Smooth muscle cell (in vitro differentiated cells): ENCODE results near the gene UBE2I. TPM values are rescaled to one million over a fixed set of nuclear protein-coding genes. Genes with fewer than 3 reads are reported as not detected.

Source experiments
- DNase-seq: peaks from one replicate; lab custom pipeline; 2025; ENCODE audit not compliant: unreplicated experiment; lab: John Stamatoyannopoulos, UW
- H2AFZ ChIP-seq: fragments of 200-600 bp; sonication (generic); 2 replicates; pipeline ENCODE4 v1.6.0; 2016; ENCODE audit warnings: antibody characterized with exemption, low read depth, mild to moderate bottlenecking
- H3F3A ChIP-seq: fragments of 200-600 bp; sonication (generic); 2 replicates; pipeline ENCODE4 v1.6.0; 2017; ENCODE audit warnings: antibody characterized with exemption, low read depth
- H3K27ac ChIP-seq: fragments of 200-600 bp; sonication (generic); 2 replicates; pipeline ENCODE4 v1.5.1; 2016; ENCODE audit warnings: low read depth, mild to moderate bottlenecking
- H3K27me3 ChIP-seq: fragments of 200-600 bp; sonication (generic); 2 replicates; pipeline ENCODE4 v1.6.1; 2016; ENCODE audit warnings: low read depth, mild to moderate bottlenecking
- H3K36me3 ChIP-seq: fragments of 200-600 bp; sonication (generic); 2 replicates; pipeline ENCODE4 v1.5.1; 2016; ENCODE audit warnings: low read depth
- H3K4me1 ChIP-seq: fragments of 200-600 bp; sonication (generic); 2 replicates; pipeline ENCODE4 v1.5.1; 2016; ENCODE audit warnings: low read depth
- H3K4me2 ChIP-seq: fragments of 200-600 bp; sonication (generic); 2 replicates; pipeline ENCODE4 v1.6.0; 2016; ENCODE audit warnings: mild to moderate bottlenecking
- H3K4me3 ChIP-seq: fragments of 200-600 bp; sonication (generic); 2 replicates; pipeline ENCODE4 v1.5.1; 2016; ENCODE audit warnings: mild to moderate bottlenecking
- H3K79me2 ChIP-seq: fragments of 200-600 bp; sonication (generic); 2 replicates; pipeline ENCODE4 v1.6.0; 2016; ENCODE audit warnings: low read depth, mild to moderate bottlenecking
- H3K9ac ChIP-seq: fragments of 200-600 bp; sonication (generic); 2 replicates; pipeline ENCODE4 v1.6.0; 2016; ENCODE audit warnings: low read depth
- H3K9me3 ChIP-seq: fragments of 200-600 bp; sonication (generic); replicated peaks from 2 replicates; pipeline ENCODE4 v1.5.1; 2016; ENCODE audit warnings: low read depth
- H4K20me1 ChIP-seq: fragments of 200-600 bp; sonication (generic); 2 replicates; pipeline ENCODE4 v1.6.0; 2016; ENCODE audit warnings: low read depth
- CTCF ChIP-seq: fragments of 200-600 bp; sonication (generic); IDR thresholded peaks from 2 replicates; pipeline ENCODE4 v1.5.1; 2017; ENCODE audit warnings: borderline replicate concordance, mild to moderate bottlenecking, antibody characterized with exemption; ENCODE audit not compliant: insufficient read depth, poor library complexity, severe bottlenecking
- WGBS: methylation state at CpG from one replicate; pipeline ENCODE4 v1.1.7; 2016; ENCODE audit warnings: low lambda C conversion rate; 5-methylcytosine and 5-hydroxymethylcytosine counted together
- polyA plus RNA-seq: library from polyadenylated mRNA; unstranded; fragments of >200 nt; fragmentation: Nextera tagmentation; extraction: Ambion mirVana; gene quantifications from 2 replicates; pipeline ENCODE4 v1.2.1, GENCODE V29; 2016
- total RNA-seq: library from RNA; depleted of rRNA; stranded (reverse); fragments of >200 nt; gene quantifications from 2 replicates; pipeline ENCODE4 v1.2.3, GENCODE V29; 2014

The UBE2I gene
- total and polyA plus RNA-seq, 2 experiments from 2014 or later: 95.9 to 169 TPM

GRCh38 chr16:1375741-1376410, 66.4 kb downstream of the UBE2I start:
- H4K20me1 ChIP-seq: peaks cover 26% of the 10 kb centered on the region
- no peaks in the 10 kb centered on the region for H3K79me2 ChIP-seq
- no peak overlapping the region for H3K4me3 ChIP-seq
- H3K4me1 ChIP-seq: peaks cover 9% of the 10 kb centered on the region
- no peak for TF ChIP-seq CTCF
- DNase-seq: no peak
- H3F3A ChIP-seq: no peaks in the 10 kb centered on the region
- H3K4me2 ChIP-seq: no peak overlapping the region
- no peaks in the 10 kb centered on the region for H3K27me3 ChIP-seq
- 96% methylated on average over 17 of the region's 19 CpGs for WGBS
- H3K36me3 ChIP-seq: no peaks in the 10 kb centered on the region
- no peak overlapping the region for H3K27ac ChIP-seq
- no peak overlapping the region for H2AFZ ChIP-seq
- no peak overlapping the region for H3K9ac ChIP-seq
- H3K9me3 ChIP-seq: no peaks in the 10 kb centered on the region

Other genes with a start within 250 kb of the UBE2I start
- gene SSTR5, start 236.9 kb upstream of the UBE2I start, total RNA-seq: not detected in 2 replicates
- not detected in 2 replicates for gene SSTR5, start 236.9 kb upstream of the UBE2I start, polyA plus RNA-seq
- not detected in 2 replicates for gene C1QTNF8, start 213.4 kb upstream of the UBE2I start, total RNA-seq
- not detected in 2 replicates for gene C1QTNF8, start 213.4 kb upstream of the UBE2I start, polyA plus RNA-seq
- 1.7 TPM in 2 replicates for gene CACNA1H, start 156.5 kb upstream of the UBE2I start, total RNA-seq
- gene CACNA1H, start 156.5 kb upstream of the UBE2I start, polyA plus RNA-seq: 1.4 and 2.6 TPM in 2 replicates
- not detected in 2 replicates for gene TPSG1, start 84.4 kb upstream of the UBE2I start, total RNA-seq
- not detected in 2 replicates for gene TPSG1, start 84.4 kb upstream of the UBE2I start, polyA plus RNA-seq
- gene TPSB2, start 79.5 kb upstream of the UBE2I start, total RNA-seq: not detected in 2 replicates
- gene TPSB2, start 79.5 kb upstream of the UBE2I start, polyA plus RNA-seq: not detected in 2 replicates
- not detected in 2 replicates for gene TPSAB1, start 68.9 kb upstream of the UBE2I start, total RNA-seq
- gene TPSAB1, start 68.9 kb upstream of the UBE2I start, polyA plus RNA-seq: not detected in 2 replicates
- gene TPSD1, start 53.6 kb upstream of the UBE2I start, total RNA-seq: not detected in 2 replicates
- not detected in 2 replicates for gene TPSD1, start 53.6 kb upstream of the UBE2I start, polyA plus RNA-seq
- 0.31 TPM in 1 of 2 replicates, not detected in the other for gene BAIAP3, start 24.0 kb downstream of the UBE2I start, total RNA-seq
- 0.34 and 0.51 TPM in 2 replicates for gene BAIAP3, start 24.0 kb downstream of the UBE2I start, polyA plus RNA-seq
- 54.9 and 55.2 TPM in 2 replicates for gene TSR3, start 42.2 kb downstream of the UBE2I start, total RNA-seq
- gene TSR3, start 42.2 kb downstream of the UBE2I start, polyA plus RNA-seq: 142 TPM in 2 replicates
- 28.0 and 34.4 TPM in 2 replicates for gene GNPTG, start 42.3 kb downstream of the UBE2I start, total RNA-seq
- gene GNPTG, start 42.3 kb downstream of the UBE2I start, polyA plus RNA-seq: 73.3 and 79.2 TPM in 2 replicates
- 5.2 and 8.2 TPM in 2 replicates for gene UNKL, start 105.1 kb downstream of the UBE2I start, total RNA-seq
- 6.2 and 9.3 TPM in 2 replicates for gene UNKL, start 105.1 kb downstream of the UBE2I start, polyA plus RNA-seq
- 17.2 and 21.8 TPM in 2 replicates for gene UQCC4, start 111.1 kb downstream of the UBE2I start, total RNA-seq
- 29.6 and 33.0 TPM in 2 replicates for gene UQCC4, start 111.1 kb downstream of the UBE2I start, polyA plus RNA-seq
- gene PERCC1, start 121.4 kb downstream of the UBE2I start, total RNA-seq: not detected in 2 replicates
- not detected in 2 replicates for gene PERCC1, start 121.4 kb downstream of the UBE2I start, polyA plus RNA-seq
- not detected in 2 replicates for gene CCDC154, start 134.9 kb downstream of the UBE2I start, total RNA-seq
- 0.24 and 1.0 TPM in 2 replicates for gene CCDC154, start 134.9 kb downstream of the UBE2I start, polyA plus RNA-seq
- 15.6 and 25.9 TPM in 2 replicates for gene CLCN7, start 165.4 kb downstream of the UBE2I start, total RNA-seq
- gene CLCN7, start 165.4 kb downstream of the UBE2I start, polyA plus RNA-seq: 45.2 and 59.9 TPM in 2 replicates
- not detected in 2 replicates for gene PTX4, start 179.3 kb downstream of the UBE2I start, total RNA-seq
- gene PTX4, start 179.3 kb downstream of the UBE2I start, polyA plus RNA-seq: not detected in 2 replicates
- gene TELO2, start 183.7 kb downstream of the UBE2I start, total RNA-seq: 4.8 and 6.5 TPM in 2 replicates
- gene TELO2, start 183.7 kb downstream of the UBE2I start, polyA plus RNA-seq: 22.9 and 25.1 TPM in 2 replicates
- gene TMEM204, start 224.0 kb downstream of the UBE2I start, total RNA-seq: 0.31 and 0.90 TPM in 2 replicates
- gene TMEM204, start 224.0 kb downstream of the UBE2I start, polyA plus RNA-seq: 3.0 and 4.2 TPM in 2 replicates